SK-N-SH (cell line): ENCODE measurements around the gene NUDT12.

Experiments
- ELF1 ChIP-seq: IDR thresholded peaks from 2 replicates; pipeline ENCODE4 v1.4.0; 2012
- GABPA ChIP-seq: IDR thresholded peaks from 2 replicates; pipeline ENCODE4 v1.4.0; 2012; ENCODE audit warnings: low read depth, mild to moderate bottlenecking
- POLR2AphosphoS5 ChIP-seq: IDR thresholded peaks from 2 replicates; pipeline ENCODE4 v1.6.1; 2012; ENCODE audit warnings: low read depth, low read length
- TAF1 ChIP-seq: IDR thresholded peaks from 2 replicates; pipeline ENCODE4 v1.6.1; 2012; ENCODE audit warnings: low read depth, mild to moderate bottlenecking, low read length, moderate library complexity, borderline replicate concordance
- YY1 ChIP-seq: IDR thresholded peaks from 2 replicates; pipeline ENCODE4 v1.4.0; 2012; ENCODE audit warnings: low read depth, mild to moderate bottlenecking

GRCh38 chr5:103600086-103600485 lies 37.5 kb upstream of the NUDT12 start:
- no peak for TF ChIP-seq TAF1
- no peak for TF ChIP-seq GABPA
- TF ChIP-seq ELF1, result no peak
- TF ChIP-seq POLR2AphosphoS5, result no peak
- no peak for TF ChIP-seq YY1
